GM21528 (cell line): ENCODE measurements around the gene SAXO2.
A peak's percentile ranks its signal among the peaks of the same experiment; 100 is the strongest.
"Not testable (repeated sequence)": the region's sequence is repeated elsewhere in the genome, so short reads cannot be mapped to it uniquely, and the experiment has no call there.

Source experiments
- ATAC-seq: cut with Tn5 transposase; IDR thresholded peaks from one replicate; pipeline ENCODE4 v1.9.1; 2021; ENCODE audit warnings: mild to moderate bottlenecking, moderate library complexity; ENCODE audit not compliant: unreplicated experiment, low FRiP score

Gene SAXO2

DNA sequence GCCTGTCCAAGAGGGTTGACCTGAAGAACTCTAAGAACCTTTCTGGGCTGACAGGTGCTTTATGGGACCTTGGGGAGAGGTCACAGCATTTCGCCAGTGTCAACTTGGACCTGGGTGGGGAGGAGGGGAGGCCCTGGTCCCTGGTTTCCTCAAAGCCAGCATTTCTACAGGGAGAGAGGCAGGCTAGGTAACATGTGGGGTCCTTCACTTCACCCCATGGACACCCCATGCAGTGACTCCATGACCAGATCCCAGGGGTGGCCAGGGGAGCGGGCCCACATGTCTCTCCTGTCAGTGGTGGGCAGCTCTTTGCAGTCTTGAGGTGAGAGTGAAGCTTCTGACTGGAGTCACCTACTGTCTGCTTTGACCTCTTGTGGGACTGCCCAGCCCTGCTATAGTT, 50.8 kb downstream of the SAXO2 start:
- no peak for ATAC-seq

DNA sequence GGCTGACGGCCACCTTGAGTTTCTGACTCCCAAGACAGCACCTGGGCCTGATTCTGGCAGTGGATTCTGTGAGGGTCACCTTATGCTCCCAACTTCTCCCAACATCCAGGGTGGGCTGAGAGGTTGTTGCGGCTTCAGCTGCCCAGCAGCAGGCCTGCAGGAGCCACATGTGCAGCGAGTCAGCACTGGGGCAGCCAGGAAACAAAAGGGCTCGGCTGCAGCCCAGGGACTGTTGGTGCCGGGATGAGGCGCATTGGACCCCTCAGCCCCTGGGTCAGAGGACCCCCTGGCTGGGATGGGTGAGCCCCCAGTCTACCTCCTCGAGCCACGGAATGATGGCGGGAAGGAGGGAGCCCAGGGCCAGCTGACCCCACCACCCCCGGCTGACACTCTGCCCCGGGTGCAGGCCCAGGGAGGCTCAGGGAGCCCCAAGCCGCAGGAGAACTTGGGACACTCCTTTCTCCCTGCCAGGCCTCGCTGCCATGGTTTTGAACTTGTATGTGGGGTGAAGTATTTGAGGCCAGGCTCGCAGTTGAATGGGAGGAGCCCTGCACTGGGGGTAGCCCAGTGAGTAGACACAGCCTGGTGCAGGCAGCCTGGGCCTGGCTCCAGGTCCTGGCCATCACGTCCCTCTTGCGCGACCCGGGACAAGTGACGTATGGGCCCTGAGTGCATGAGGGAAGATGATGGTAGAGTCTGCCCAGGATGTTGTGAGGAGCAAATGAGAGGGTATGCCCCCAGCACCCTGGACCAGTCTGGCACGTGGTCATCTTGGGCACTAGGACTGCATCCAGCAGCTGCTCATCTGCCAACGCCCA, 51.5 kb downstream of the SAXO2 start:
- ATAC-seq: not testable (repeated sequence)

DNA sequence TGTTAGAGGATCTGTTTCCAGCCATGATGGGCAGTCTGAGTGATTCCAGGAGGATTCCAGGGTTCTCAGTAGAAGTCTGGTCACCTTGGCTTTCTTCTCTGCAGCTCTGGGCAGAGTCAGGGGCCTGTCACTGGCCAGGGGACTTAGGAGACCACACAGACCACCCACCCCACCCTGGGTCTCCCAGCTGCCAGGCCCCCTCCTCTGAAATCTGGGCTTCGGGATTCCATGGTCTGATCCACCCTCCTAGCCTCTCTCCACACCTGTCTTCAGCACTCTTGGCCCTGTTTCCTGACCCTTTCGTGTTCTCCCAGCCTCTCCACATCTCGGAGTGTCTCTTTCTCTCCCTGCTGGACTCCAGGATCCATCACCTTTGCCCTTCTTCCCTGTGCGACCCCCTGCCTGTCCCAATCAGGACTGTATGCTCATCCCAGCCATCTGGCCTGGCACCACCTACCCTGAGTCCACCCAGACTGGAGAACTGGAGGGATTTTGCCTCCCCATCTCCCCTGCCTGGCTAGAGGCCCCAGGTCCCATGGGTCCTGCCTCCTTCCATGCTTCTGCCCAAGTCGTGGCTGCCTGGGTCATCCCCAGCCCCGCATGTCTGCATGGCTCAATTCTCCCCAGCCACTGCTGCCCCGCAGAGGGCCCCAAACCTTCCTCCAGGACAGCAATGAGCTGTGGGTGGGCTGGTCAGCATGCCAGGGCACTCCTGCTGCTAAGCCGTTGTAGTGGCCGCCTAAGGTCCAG, 52.3 kb downstream of the SAXO2 start:
- no peak for ATAC-seq

DNA sequence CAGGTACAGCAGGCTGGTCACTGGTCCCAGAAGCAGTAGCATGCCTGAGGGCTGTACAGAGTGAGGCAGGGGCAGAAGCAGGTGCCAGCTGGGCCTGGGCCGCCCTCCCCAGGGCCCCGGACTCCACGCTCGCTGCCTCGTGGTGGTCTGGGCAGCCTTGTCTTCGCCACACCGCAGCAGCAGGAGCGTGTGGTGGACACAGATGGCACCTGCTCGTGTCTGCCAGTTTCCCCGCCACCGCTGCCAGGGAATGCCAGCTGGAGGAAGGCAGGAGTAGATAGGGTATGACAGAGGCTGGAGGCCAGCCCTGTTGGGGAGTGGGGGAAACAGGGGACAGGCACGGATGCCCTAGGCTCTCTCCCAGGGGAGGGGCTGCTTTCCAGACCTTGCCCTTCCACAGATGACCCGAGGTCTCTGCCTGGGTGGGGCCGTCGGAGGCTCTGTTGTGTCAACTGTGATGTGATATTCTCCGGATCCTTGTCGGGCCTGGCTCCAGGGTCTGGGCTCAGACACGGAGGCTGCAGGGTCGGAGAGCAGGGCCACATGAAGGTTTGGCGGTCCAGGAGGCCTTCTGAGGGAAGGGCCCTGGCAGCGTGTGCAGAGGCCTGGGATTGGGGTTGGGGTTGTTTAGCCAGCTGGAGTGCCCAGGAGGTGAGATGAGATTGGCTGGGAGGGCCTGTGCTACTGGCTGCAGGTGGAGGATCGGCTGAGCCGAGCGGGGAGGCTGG, 53.1 kb downstream of the SAXO2 start:
- no peak for ATAC-seq

DNA sequence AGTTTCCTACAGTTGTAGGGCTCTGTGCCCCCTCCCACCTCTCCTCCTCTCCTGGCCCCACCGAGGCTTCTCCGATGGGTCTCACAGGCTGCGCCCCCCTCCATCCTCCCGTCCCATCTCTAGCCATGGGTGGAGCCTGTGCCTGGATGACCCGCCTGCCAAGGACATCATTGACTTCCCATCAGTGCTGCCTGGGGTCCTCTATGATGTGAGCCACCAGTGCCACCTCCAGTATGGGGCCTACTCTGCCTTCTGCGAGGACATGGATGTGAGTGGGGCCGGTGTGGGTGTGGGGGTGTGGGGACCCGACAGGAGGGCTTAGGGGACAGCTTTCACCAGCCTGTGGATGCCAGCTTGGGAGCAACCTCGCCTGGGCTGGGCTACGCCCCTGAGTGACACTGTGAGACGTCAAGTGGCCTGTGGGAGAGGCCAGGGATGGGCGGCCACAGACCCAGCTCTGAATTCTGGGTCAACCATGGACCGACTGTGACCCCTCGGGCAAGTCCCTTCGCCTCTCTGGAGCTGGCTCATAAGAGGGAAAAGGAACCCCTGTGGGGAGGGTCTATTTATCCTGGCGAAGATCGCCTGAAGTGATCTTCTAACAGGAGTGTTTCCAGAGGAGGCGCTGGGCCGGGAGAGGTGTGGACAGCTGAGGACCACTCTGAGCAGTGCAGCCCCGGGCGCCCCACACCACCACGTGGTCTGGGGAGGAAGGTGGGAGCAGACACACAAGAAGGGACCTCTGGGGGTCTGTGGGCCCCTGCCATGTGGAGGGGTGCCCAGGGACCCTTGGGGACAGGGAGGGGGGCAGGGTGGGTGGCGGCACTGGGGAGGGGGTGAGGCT, 53.9 kb downstream of the SAXO2 start:
- not testable (repeated sequence) for ATAC-seq

DNA sequence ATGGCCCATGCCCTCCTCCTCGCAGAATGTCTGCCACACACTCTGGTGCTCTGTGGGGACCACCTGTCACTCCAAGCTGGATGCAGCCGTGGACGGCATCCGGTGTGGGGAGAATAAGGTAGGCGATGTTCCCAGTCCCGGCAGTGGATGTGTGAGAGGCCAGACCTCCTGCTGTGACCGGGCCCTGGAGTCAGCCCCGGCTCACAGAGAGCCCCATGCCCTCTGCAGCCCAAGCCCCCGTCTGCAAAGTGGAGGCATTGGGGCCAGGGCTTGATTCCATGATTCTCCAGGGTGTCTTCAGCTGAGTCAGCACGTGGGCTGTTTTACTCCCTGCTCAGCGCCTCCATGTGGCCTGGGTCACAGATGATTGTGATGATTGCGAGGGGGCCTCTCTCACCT, 54.5 kb downstream of the SAXO2 start:
- ATAC-seq: no peak

DNA sequence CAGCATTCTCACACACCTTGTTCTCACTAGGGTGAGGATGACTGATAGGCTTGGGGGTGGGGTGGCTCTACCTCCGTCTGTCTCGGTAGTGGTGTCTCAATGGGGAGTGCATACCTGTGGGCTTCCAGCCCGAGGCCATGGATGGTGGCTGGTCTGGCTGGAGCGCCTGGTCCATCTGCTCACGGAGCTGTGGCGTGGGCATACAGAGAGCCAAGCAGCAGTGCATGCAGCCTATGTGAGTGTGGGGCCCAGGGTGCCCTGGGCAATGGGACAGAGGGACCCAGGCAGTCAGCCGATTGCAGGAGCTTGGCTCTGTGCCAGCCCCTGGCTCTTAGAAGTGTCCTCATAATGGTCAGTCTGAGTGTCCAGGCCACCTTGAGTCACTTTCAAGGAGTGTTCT, 54.9 kb downstream of the SAXO2 start:
- ATAC-seq: not testable (repeated sequence)

DNA sequence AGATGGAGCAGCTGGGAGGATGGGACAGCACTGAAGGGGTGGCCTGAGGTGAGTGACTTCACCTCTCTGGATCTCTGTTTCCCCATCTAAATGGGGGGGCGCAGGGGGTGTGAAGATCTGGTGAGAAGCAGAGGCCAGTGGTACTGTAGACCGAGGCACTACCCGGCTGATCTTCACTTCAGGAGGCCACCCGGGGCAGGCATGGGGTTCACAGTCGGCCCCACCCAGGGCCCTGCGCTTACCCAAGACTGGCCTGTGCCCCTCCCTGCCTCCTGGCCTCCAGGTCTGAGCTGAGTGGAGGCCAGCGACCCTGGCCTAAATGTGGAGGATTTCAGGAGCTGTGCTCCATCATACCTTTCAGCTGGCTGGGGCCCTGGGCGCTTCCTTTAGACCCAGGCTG, 55.7 kb downstream of the SAXO2 start:
- not testable (repeated sequence) for ATAC-seq

DNA sequence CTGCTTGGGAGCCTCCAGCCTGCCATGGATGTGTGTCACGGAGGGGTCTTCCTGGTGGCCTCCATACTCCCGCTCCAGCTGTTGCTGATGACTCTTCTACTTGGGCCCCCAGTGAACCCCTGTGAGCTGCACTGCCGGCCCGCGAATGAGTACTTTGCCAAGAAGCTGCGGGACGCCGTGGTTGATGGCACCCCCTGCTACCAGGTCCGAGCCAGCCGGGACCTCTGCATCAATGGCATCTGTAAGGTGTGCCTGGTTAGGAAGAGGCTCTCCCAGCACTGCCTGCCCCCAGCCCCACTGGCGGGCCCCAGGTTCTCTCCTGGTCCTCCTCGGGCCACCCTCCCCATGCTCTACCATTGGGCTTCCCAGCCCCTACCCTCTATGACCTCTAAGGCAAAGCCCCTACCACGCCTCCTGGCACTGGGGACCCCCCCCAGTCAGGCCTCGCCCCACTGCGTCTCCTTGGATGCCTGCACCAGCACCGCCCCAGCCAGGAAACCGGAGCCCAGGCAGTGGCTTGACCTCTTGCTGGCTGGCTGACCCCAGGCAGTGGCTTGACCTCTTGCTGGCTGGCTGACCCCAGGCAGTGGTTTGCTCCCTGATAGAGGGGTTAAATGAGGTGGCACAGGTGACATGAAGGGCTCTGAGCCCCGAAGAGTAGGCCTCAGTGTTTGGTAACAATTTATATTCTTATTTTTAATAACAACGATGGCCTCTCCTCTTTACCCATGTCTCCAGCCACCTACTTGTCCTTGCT, 57.1 kb downstream of the SAXO2 start:
- ATAC-seq: not testable (repeated sequence)

DNA sequence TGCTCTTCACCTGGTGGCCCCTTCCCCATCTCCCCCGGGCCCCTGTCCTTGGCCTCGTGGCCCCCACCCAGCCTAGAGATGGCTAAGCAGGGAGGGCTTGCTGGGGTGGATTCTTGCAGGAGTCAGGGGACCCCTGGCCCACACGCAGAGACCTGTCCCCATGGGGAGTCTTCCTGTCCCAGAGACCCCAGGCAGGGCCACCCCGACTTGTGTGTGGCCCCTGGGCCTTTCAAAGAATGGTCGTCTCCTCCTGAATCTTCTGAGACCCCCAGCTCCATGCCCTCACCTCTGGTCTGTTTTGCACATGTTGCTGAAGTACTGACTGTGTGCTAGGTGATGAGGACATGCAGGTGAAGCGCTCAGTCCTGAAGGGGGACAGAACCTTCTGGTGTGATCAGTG, 58.2 kb downstream of the SAXO2 start:
- ATAC-seq: not testable (repeated sequence)

DNA sequence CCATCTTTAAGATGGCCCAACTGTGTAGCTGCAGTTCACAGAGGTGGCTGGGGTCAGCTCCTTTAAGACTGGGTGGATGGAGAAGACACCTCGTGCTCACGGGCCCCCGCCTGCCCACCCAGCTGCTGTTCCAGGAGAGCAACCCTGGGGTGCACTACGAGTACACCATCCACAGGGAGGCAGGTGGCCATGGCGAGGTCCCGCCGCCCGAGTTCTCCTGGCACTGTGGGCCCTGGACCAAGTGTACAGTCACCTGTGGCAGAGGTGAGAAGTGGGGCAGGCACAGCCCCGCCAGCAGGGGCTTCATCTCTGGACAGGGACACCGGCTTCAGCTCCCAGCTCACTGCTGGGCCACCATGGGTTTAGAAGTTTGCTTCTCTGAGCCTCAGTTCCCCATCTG, 59.9 kb downstream of the SAXO2 start:
- ATAC-seq: not testable (repeated sequence)

DNA sequence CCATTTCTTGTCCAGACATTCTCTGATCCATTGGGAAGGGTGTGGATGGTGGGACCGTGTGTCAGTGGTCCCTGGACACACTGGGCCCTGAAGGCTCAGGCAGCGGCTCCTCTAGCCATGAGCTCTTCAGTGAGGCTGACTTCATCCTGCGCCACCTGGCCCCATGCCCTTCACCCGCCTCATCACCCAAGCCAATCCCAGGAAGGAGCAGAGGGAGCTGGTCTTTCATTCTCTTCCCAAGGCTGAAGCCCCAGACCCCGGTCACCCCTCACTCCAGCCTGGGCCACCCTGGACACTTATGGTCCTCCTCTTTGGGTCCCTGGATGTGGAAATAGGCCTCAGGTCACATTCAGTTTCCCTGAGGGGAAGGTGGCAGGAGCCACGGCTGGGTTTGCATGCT, 62.2 kb downstream of the SAXO2 start:
- ATAC-seq: not testable (repeated sequence)

DNA sequence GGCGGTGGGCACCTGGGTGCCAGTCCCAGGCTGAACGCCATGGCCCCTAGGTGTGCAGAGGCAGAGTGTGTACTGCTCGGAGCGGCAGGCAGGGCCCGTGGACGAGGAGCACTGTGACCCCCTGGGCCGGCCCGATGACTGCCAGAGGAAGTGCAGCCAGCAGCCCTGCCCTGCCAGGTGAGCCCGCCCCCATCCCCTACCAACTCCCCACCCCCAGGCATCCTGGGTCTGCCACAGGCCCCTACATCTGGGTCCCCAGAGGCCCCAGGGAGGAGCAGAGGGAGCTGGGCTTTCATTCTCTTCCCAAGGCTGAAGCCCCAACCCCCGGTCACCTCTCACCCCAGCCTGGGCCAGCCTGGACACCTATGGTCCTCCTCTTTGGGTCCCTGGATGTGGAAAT, 63.0 kb downstream of the SAXO2 start:
- not testable (repeated sequence) for ATAC-seq

DNA sequence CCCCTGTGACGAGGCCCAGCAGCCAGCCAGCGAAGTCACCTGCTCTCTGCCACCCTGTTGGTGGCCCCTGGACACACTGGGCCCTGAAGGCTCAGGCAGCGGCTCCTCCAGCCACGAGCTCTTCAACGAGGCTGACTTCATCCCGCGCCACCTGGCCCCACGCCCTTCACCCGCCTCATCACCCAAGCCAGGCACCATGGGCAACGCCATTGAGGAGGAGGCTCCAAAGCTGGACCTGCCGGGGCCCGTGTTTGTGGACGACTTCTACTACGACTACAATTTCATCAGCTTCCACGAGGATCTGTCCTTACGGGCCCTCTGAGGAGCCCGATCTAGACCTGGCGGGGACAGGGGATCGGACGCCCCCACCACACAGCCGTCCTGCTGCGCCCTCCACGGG, 64.3 kb downstream of the SAXO2 start:
- not testable (repeated sequence) for ATAC-seq

DNA sequence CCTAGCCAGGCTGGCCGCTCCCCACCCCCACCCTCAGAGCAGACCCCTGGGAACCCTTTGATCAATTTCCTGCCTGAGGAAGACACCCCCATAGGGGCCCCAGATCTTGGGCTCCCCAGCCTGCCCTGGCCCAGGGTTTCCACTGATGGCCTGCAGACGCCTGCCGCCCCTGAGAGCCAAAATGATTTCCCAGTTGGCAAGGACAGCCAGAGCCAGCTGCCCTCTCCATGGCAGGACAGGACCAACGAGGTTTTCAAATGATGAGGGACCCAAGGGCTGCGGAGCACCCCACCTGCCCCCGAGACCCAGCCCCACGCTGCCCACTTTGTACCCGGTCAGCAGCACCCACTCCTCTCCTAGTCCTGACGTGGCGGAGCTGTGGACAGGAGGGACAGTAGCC, 64.8 kb downstream of the SAXO2 start:
- ATAC-seq: not testable (repeated sequence)

DNA sequence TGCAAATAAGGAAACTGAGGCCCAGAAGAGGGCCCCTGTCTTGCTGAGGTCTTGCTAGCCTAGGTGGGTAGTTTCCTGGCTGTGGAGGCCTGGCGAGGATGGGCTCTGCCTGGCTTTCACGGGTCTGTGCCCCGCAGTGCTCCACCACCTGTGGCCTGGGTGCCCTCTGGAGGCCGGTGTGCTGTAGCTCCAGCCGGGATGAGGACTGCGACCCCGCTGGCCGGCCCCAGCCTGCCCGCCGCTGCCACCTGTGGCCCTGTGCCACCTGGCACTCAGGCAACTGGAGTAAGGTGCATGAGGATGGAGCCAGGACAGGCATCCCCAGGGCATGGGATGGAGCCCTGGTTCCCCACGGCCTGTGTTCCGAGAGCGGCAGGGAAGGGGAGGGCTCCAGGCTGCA, 66.4 kb downstream of the SAXO2 start:
- not testable (repeated sequence) for ATAC-seq

DNA sequence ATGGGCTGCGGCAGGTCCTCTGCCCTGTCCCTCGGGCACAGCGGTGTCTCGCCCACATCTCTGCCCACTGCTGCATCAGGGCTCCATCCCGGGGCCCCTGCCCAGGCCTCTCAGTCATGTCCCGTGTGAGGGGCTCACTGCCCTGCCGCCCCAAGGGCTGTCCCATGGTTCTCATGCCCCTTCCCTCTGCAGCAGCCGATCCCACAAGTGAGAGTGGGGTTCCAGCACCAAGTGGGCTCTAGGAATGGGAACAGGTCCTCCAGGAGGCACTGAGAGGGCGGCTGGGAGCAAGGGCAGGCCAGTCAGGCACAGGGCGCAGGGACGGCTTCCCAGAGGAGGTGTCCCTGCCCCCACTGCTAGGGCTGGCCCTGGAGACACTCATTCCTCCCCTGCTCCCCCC, 68.3 kb downstream of the SAXO2 start:
- ATAC-seq: not testable (repeated sequence)

DNA sequence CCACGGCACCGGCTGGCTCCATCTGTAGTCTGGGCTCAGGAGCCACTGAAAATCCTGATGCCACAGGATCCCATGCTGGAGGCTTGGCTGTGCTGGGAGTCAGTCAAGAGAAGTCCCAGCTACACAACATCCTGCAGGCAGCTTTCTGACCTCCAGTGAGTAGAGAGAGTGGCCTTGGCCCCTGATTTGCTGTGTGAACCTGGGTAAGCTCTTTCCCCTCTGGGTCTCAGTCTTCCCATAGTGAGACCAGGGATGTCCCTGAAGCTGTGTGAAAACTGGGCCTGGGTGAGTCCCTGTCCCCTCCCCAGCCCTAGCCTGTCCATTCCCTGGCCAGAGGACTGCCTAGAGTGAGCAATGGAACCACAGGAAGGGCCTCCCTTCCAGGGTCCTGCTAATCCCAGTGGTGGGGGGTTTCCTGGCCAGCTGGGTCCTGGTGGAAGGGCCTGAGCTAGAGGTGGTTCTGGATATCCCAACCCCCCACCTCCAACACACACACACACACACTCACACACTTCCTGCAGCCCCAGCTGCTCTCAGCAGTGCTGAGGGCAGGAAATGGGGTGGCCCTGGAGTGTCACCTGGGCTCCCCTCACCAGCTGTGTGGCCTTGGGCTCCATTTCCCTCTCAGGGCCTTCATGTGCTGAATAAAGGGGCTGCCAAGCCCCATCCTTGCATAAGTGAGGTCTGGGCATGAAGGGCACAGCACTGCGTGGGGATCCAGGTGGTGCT, 69.1 kb downstream of the SAXO2 start:
- ATAC-seq: peak; percentile 68
